ENCODE results near the gene EXOC6.

The EXOC6 gene

GRCh38 chr10:92832121-92832520, 16.2 kb upstream of the EXOC6 start:
- H3K4me3 ChIP-seq (ENCODE audit: low read depth, low read length): no peak overlapping the region
- no peak for TF ChIP-seq CTCF (IDR thresholded peaks at IDR 0.05; ENCODE audit: insufficient read depth, low read length, missing control alignments)
- POLR2A ChIA-PET: no interaction called here
- no peak for DNase-seq (ENCODE audit: low read depth, low spot score)
- CTCF ChIA-PET: interaction anchor here (3.8 kb wide), 1 partner anchor 11 kb away, joined by 51 read pairs; no protein-coding TSS in a partner anchor

- no peak for DNase-seq (ENCODE audit: low read depth, low spot score)
- CTCF ChIA-PET: interaction anchor here (1.1 to 3.8 kb wide), 5 partner anchors 10 to 52 kb away, joined by 3 to 51 read pairs (median 7); no protein-coding TSS in a partner anchor
- POLR2A ChIA-PET: no interaction called here
- TF ChIP-seq CTCF (IDR thresholded peaks at IDR 0.05; ENCODE audit: insufficient read depth, low read length, missing control alignments): no peak
- no peak overlapping the region for H3K4me3 ChIP-seq (ENCODE audit: low read depth, low read length)
Measured at GRCh38 chr10:92832998-92833650, 15.2 kb upstream of the EXOC6 start.

GRCh38 chr10:92834331-92834730, 14.0 kb upstream of the EXOC6 start:
- no peak for DNase-seq (ENCODE audit: low read depth, low spot score)
- H3K4me3 ChIP-seq (ENCODE audit: low read depth, low read length): no peak overlapping the region
- TF ChIP-seq CTCF (IDR thresholded peaks at IDR 0.05; ENCODE audit: insufficient read depth, low read length, missing control alignments): no peak
- POLR2A ChIA-PET: no interaction called here
- CTCF ChIA-PET: interaction anchor here (1.6 to 3.8 kb wide), 4 partner anchors 9 to 51 kb away, joined by 5 to 51 read pairs (median 7); no protein-coding TSS in a partner anchor

GRCh38 chr10:92834986-92835385, 13.3 kb upstream of the EXOC6 start:
- no peak for TF ChIP-seq CTCF (IDR thresholded peaks at IDR 0.05; ENCODE audit: insufficient read depth, low read length, missing control alignments)
- CTCF ChIA-PET: interaction anchor here (1.0 to 4.3 kb wide), 6 partner anchors 8 to 62 kb away, joined by 3 to 51 read pairs (median 6); partner anchors contain the start of gene EXOC6
- POLR2A ChIA-PET: interaction anchor here (1.0 kb wide), 1 partner anchor 13 kb away, joined by 3 read pairs; the partner anchor contains the start of gene EXOC6
- no peak for DNase-seq (ENCODE audit: low read depth, low spot score)
- no peak overlapping the region for H3K4me3 ChIP-seq (ENCODE audit: low read depth, low read length)

GRCh38 chr10:92837456-92837855, 10.9 kb upstream of the EXOC6 start:
- POLR2A ChIA-PET: no interaction called here
- no peak for DNase-seq (ENCODE audit: low read depth, low spot score)
- TF ChIP-seq CTCF (IDR thresholded peaks at IDR 0.05; ENCODE audit: insufficient read depth, low read length, missing control alignments): no peak
- CTCF ChIA-PET: interaction anchor here (1.4 to 4.3 kb wide), 3 partner anchors 10 to 17 kb away, joined by 3 to 31 read pairs (median 3); partner anchors contain the start of gene EXOC6
- no peak overlapping the region for H3K4me3 ChIP-seq (ENCODE audit: low read depth, low read length)

GRCh38 chr10:92839191-92840085, 8.9 kb upstream of the EXOC6 start:
- no peak overlapping the region for H3K4me3 ChIP-seq (ENCODE audit: low read depth, low read length)
- DNase-seq (ENCODE audit: low read depth, low spot score): no peak
- ChIA-PET CTCF (interaction anchor here (1.6 to 4.3 kb wide), 2 partner anchors 8 to 17 kb away, joined by 3 to 31 read pairs; partner anchors contain the start of gene EXOC6), POLR2A (no interaction called here)
- peak; percentile 15 for TF ChIP-seq CTCF (IDR thresholded peaks at IDR 0.05; ENCODE audit: insufficient read depth, low read length, missing control alignments)

Data from AG04449 (cell line).